Loucy (cell line): ENCODE data around the gene CYP27B1.

Experiments
- CTCF ChIP-seq: fragments of 200-600 bp; sonication (generic); conservative IDR thresholded peaks from 2 replicates; pipeline ENCODE4 v1.5.1; 2014; ENCODE audit warnings: mild to moderate bottlenecking, antibody characterized with exemption, low read length
- EZH2phosphoT487 ChIP-seq: fragments of 200-600 bp; IDR thresholded peaks from 2 replicates; pipeline ENCODE4 v1.6.1; 2018; ENCODE audit warnings: antibody characterized with exemption, mild to moderate bottlenecking, moderate library complexity, borderline replicate concordance

- TF ChIP-seq CTCF (no peak), EZH2phosphoT487 (no peak)
These were observed 31.6 kb downstream of the CYP27B1 start for GRCh38 chr12:57735198-57735855.
